Hypothalamus (tissue), 51 donors: Measurements from ENCODE around the gene SSNA1.

Source experiments
- DNase-seq, 51 donors: peaks; one replicate each; lab custom pipeline; 2025; lab: John Stamatoyannopoulos, UW

Gene SSNA1

GRCh38 chr9:137166380-137167229, 21.9 kb upstream of the SSNA1 start:
- peak in 1 of 51 donors; percentile 53 for DNase-seq

GRCh38 chr9:137167277-137167746, 21.2 kb upstream of the SSNA1 start:
- peak in 2 of 51 donors; percentile 5 to 32 for DNase-seq

GRCh38 chr9:137167747-137168572, 20.5 kb upstream of the SSNA1 start:
- peak in 3 of 51 donors; percentile 24 to 56 (median 47) for DNase-seq

DNA sequence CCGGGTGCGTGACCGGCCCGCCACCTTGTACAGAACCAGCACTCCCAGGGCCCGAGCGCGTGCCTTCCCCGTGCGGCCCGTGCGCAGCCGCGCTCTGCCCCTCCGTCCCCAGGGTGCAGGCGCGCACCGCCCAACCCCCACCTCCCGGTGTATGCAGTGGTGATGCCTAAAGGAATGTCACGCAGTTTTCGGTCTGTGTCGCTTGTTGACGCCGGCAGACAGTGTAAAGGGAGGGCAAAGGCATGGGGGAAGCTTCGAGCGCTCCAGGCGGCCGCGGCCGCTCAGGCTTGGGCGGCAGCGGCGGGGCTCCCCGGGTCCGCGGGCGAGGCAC, 19.9 kb upstream of the SSNA1 start:
- peak in 5 of 51 donors; percentile 15 to 56 (median 48) for DNase-seq

GRCh38 chr9:137168904-137169856, 19.3 kb upstream of the SSNA1 start:
- DNase-seq = peak in 20 of 51 donors; percentile 5 to 56 (median 30)

GRCh38 chr9:137169896-137170358, 18.5 kb upstream of the SSNA1 start, which contains the start of gene LRRC26:
Gene LRRC26, minus strand, starts transcription at chr9:137170051. Its CDS starts 108 bp downstream, at chr9:137169943.
- DNase-seq = no peak

- DNase-seq = no peak
Measured at GRCh38 chr9:137170486-137171148, 17.9 kb upstream of the SSNA1 start.

- DNase-seq = no peak
Measured at GRCh38 chr9:137171149-137171900, 17.2 kb upstream of the SSNA1 start.

DNA sequence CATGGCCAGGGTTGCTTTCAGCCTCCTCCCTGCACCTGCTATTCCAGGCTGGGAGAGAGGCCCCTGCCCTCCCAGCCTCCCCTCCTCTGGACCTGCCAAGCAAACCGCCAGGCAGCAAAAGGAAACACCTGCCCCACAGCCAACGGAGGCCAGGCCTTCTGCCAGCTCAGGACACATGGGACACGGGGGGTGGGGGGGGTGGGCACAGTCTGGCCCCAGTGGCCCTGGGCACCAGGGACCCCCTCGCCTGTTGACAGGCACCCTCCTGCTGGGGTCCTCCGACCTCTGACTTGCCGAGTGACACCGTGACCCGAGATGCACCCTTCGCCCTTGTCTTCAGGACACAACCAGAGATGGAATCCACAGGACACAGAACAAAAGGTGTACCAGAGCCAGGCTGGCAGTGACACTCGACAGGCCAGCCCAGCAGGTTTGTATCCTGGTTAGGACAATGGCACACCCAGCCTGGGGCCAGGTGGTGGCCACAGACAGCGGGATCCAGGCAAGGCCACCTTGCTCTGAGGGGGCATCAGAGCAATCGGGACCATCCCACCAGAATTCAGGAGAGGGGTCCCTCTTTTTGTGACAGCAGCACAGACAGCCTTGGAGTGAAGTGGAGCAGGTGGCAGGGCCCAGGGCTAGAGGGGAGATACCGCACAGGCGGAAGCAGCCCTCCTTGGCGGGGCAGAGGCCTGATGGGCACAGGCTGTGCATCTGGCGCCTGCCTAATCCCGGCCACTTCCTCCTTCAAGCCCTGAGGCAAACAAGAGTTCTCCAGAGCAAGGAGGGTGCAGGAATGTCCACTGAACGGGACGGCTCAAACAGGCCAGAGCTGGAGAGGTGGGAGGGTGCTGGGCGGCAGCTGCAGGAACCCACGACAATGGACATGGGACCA, 15.3 kb upstream of the SSNA1 start:
- no peak for DNase-seq

DNA sequence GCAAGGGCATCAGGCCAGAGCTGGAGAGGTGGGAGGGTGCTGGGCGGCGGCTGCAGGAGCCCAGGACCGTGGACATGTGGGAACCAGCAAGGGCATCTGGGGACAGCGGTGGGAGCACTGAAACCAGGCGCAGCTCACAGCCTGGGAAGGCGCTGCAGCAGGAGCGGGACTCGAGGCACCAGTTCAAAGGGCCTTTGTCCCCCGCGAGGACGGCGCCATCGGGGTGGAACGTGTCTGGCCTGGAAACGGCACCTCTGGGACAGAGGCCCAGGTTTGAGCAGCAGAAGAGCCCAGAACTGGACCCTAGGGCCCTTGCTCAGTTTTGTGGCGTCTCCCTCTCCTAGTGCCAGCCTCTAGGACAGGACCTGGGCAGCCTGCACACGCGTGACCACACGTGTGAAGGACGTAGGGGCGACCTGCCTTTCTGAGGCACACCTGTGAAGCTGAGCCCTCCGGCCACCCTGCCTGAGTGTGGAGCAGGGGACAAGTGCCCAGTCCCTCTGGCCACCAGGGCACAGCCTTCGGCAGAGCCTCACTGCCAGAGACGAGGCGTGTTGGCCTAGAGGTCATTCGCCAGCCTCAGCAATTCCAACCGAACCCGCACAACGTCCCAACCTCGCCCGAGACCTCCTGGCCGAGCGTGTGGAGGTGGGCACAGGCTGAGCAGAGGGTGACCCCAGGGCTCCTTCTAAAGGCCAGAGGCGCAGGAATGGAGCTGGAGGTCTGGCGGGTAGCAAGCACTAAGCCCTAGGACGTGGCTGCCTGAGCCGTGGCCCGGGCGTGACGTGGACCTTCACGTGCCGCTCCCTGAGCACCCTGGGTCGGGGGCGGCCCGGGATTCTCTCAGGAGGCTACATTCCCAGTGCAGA, 14.4 kb upstream of the SSNA1 start:
- DNase-seq = peak in 3 of 51 donors; percentile 30 to 53 (median 33)

DNA sequence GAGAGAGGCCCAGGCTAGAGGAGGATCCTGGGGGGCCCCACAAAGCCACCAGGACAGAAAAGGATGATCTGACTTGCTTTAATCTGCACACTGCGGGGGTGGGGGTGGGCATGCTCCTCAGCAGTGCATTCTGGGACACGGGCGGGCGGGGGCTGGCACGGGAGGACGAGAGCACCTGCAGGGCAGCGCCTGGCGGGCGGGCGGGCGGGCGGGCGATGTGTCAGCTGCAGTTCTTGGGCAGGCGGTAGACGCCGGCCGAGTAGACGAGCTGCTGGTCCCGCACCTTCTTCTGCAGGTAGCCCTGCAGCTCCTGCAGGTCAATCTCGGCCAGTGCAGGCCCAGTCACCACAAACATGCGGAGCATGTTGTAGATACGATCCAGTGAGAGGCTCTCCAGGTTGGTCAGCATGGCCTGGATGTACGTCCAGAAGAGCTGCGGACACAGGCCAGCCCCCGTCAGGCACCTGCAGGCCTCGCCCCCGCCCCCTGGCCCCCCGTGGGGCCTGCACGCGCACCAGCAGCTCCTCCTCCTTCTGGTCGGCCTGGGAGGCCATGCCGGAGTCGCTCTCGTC, 13.7 kb upstream of the SSNA1 start:
- no peak for DNase-seq

DNA sequence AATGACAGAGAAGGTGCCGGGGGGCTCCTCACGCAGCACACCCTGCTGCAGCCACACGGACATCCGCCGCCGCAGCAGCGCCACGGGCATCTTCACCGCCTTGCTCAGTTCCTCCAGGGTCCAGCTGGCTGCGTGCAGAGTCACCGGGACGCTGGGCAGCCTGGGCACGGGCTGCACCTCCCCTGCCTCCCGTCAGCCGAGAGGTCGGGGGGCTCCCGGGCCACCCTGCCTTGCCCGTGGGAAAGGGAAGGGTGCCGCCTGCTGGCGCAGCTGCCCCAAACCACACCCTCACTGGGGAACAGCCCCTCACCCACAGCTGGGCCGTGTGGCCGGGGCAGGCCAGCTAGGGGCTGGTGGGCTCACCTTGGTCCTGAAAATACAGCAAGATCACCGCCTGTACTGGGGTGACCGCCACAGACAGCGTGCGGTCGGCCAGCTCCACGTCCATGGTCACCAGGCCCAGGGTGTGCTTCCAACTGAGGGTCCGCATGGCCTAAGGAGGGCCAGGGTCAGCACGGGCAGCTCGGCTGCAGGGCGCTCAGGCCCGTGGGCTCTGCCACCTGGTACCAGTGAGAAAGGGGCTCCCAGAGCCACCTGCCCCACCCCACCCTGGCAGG, 13.0 kb upstream of the SSNA1 start:
- DNase-seq = no peak

DNA sequence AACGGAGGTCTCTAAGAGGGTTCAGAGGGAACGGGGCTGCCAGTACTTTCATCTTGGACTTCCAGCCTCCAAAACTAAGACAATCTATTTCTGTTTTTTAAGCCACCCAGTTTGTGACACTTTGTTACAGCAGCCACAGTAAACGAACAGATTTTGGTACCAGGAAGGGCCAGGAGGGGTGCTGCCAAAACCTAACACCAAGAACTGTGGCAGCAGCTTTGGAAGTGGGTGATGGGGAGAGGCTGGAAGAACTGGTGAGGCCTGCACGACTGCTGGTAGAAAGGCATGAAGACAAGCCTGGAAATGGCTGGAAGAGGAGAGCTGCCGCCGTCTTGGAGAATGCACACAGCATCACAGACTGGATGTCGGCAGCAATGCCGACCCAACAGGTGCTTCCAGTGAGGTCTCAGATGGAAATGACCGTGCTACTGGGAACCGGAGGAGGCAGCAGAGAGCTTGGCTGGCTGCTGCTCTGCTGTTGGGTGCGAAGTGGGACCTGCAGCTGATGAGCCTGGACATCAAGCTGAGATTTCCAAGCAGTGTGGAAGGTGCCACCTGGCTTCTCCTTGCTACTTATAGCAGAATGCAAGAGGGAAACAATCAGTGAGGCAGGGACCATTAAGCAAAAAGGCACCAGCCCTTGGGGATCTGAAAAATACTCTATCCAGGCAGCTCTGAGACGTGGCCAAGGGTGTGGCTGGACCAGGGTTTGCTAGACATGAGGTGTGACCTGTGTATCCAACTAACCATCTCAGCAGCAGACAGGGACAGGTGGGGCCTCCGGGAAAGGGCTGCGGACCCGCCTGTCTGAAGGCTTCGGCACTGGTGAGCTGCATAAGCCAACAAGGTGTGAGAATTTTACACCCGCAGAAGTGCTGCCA, 11.9 kb upstream of the SSNA1 start:
- DNase-seq = peak in 4 of 51 donors; percentile 24 to 32 (median 26)

DNA sequence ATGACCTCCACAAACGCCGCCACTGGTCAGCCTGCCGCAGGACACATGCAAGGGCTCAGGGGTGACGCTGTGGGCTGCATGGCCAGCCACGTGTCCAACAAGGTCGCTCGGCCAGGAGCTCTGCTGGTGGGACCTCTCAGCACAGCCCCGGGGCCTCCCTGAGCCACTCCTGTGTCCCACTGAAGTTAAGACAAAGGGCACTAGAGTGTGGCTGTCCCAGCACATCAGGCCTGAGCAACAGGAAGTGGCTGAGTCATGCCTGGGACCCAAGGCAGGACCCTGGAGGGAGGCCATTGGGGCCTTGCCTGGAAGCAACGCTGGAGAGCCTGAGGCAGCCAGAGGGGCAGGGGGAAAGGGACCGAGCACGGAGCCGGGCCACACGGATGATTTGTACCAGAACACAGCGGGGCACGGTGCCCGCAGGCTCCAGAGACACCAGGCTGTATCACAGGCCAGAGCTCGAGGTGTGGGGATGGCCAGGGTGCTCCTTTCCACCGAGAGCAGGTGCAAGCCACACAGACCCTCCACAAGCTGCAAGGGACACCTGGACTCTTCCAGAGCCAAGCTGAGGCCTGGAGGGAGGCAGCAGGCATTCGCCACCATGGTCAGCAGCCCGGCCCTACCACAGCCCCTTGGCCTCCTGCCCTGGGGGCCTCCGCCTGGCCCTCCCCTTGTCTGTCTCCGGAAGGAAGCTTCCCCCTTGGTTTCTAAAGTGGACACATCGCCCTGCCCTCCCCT, 10.1 kb upstream of the SSNA1 start:
- DNase-seq = no peak
